HL-60 (cell line): Measurements from ENCODE around the gene UNC5C.

ENCODE experiments used
- CTCF ChIP-seq: IDR thresholded peaks from one replicate; pipeline ENCODE4 v1.5.1; 2011; ENCODE audit warnings: low read length, control low read depth, inconsistent platforms; ENCODE audit not compliant: insufficient read depth
- REST ChIP-seq: IDR thresholded peaks from 2 replicates; pipeline ENCODE4 v1.6.1; 2012; ENCODE audit warnings: low read depth; ENCODE audit not compliant: insufficient replicate concordance

GRCh38 chr4:95159384-95159783 lies 389.4 kb downstream of the UNC5C start:
- no peak for TF ChIP-seq REST
- no peak for TF ChIP-seq CTCF
